A673 (cell line): ENCODE results near the gene HMX3. TPM values are rescaled to one million over a fixed set of nuclear protein-coding genes. Genes with fewer than 3 reads are reported as not detected.

Source experiments
- BruUV-seq: library from RNA; stranded (reverse); fragments of 400-500 nt; replicated peaks from 2 replicates; lab custom pipeline; 2021; lab: Mats Ljungman, UMichigan
- CTCF ChIA-PET: fragments of 300-600 bp; sonication (Branson Sonifier 250); formaldehyde crosslinking; loops from one replicate; lab custom pipeline; 2022; ENCODE audit warnings: antibody characterized with exemption; lab: Charles Lee
- POLR2A ChIA-PET: fragments of 300-600 bp; sonication (Branson Sonifier 250); formaldehyde crosslinking; loops from one replicate; lab custom pipeline; 2022; ENCODE audit warnings: antibody characterized with exemption; ENCODE audit not compliant: low non-redundant PET; lab: Charles Lee
- DNase-seq: peaks from one replicate; pipeline ENCODE4 v3.0.0-alpha.2; 2015; ENCODE audit warnings: low spot score
- H3K27ac ChIP-seq: fragments of 200-600 bp; sonication (generic); 2 replicates; pipeline ENCODE4 v1.5.1; 2016; ENCODE audit warnings: mixed run types, low read depth, mild to moderate bottlenecking, mixed read lengths, antibody characterized with exemption, low read length; ENCODE audit not compliant: poor library complexity, severe bottlenecking
- H3K27me3 ChIP-seq: fragments of 200-600 bp; sonication (generic); replicated peaks from 2 replicates; pipeline ENCODE4 v1.6.1; 2017; ENCODE audit warnings: mixed run types, low read depth, mild to moderate bottlenecking, mixed read lengths, antibody characterized with exemption, low read length; ENCODE audit not compliant: insufficient read depth, poor library complexity
- H3K36me3 ChIP-seq: fragments of 200-600 bp; sonication (generic); 2 replicates; pipeline ENCODE4 v1.6.1; 2016; ENCODE audit warnings: mixed run types, mild to moderate bottlenecking, mixed read lengths, antibody characterized with exemption, low read length; ENCODE audit not compliant: insufficient read depth, poor library complexity, severe bottlenecking
- H3K4me1 ChIP-seq: fragments of 200-600 bp; sonication (generic); 2 replicates; pipeline ENCODE4 v1.6.1; 2017; ENCODE audit warnings: mixed run types, mild to moderate bottlenecking, mixed read lengths, antibody characterized with exemption, low read length; ENCODE audit not compliant: insufficient read depth, poor library complexity, severe bottlenecking
- H3K4me3 ChIP-seq: fragments of 200-600 bp; sonication (generic); 2 replicates; pipeline ENCODE4 v1.5.1; 2016; ENCODE audit warnings: low read depth, mixed run types, mild to moderate bottlenecking, mixed read lengths, low read length; ENCODE audit not compliant: poor library complexity, severe bottlenecking
- H3K9me3 ChIP-seq: fragments of 200-600 bp; sonication (generic); 2 replicates; pipeline ENCODE4 v1.6.1; 2016; ENCODE audit warnings: mixed run types, low read depth, mild to moderate bottlenecking, mixed read lengths, antibody characterized with exemption, low read length; ENCODE audit not compliant: poor library complexity, severe bottlenecking
- CTCF ChIP-seq: fragments of 300-800, 200-600 bp; sonication (generic); conservative IDR thresholded peaks from 2 replicates; pipeline ENCODE4 v1.5.1; 2017; ENCODE audit warnings: low read depth, mild to moderate bottlenecking, antibody characterized with exemption, low read length, moderate library complexity, mixed read lengths
- EZH2 ChIP-seq: fragments of 200-600 bp; sonication (generic); IDR thresholded peaks from 2 replicates; pipeline ENCODE4 v1.6.1; 2017; ENCODE audit warnings: borderline replicate concordance, low read depth, mild to moderate bottlenecking, mixed read lengths, antibody characterized with exemption, low read length; ENCODE audit not compliant: poor library complexity, severe bottlenecking
- intact Hi-C: fragments of 100-400 bp; cut with micrococcal nuclease; formaldehyde crosslinking; loops from one replicate; pipeline ENCODE4 v1.10.0; 2022; ENCODE audit not compliant: unreplicated experiment
- total RNA-seq: library from RNA; stranded (reverse); gene quantifications from 2 replicates; pipeline ENCODE4 v1.2.3, GENCODE V29; 2021

HMX3 gene
- total RNA-seq, 1 experiment from 2014 or later, result 0.26 TPM

DNA sequence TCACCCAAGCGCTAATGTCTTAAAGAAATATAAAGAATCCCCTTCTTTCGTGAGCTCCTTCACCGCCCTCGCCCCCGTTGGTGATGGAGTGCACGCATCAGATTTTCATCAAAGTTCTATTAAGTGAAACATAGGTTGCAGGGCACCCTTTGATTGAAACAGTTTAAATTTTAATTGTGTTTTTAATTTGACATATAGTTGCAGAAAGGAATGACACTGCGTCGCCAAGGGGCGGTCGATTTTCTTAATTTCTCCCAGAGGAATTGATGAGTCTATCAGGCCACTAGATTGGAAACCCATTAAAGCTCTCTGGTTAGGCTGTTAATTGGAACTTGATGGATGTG lies 8.0 kb downstream of the HMX3 start:
- no peak for TF ChIP-seq CTCF
- TF ChIP-seq EZH2, result no peak
- Histone ChIP-seq H3K4me1 (peaks cover 8% of the 10 kb centered on the region), H3K9me3 (no peaks in the 10 kb centered on the region), H3K36me3 (no peaks in the 10 kb centered on the region), H3K27ac (no peak overlapping the region), H3K4me3 (no peak overlapping the region), H3K27me3 (peaks cover 100% of the 10 kb centered on the region)
- BruUV-seq, result no TSS peak
- intact Hi-C loops, result no loop called here
- POLR2A ChIA-PET, result no interaction called here
- CTCF ChIA-PET, result interaction anchor here (0.6 kb wide), 1 partner anchor 323 kb away, joined by 8 read pairs; no protein-coding TSS in a partner anchor
- no peak for DNase-seq

DNA sequence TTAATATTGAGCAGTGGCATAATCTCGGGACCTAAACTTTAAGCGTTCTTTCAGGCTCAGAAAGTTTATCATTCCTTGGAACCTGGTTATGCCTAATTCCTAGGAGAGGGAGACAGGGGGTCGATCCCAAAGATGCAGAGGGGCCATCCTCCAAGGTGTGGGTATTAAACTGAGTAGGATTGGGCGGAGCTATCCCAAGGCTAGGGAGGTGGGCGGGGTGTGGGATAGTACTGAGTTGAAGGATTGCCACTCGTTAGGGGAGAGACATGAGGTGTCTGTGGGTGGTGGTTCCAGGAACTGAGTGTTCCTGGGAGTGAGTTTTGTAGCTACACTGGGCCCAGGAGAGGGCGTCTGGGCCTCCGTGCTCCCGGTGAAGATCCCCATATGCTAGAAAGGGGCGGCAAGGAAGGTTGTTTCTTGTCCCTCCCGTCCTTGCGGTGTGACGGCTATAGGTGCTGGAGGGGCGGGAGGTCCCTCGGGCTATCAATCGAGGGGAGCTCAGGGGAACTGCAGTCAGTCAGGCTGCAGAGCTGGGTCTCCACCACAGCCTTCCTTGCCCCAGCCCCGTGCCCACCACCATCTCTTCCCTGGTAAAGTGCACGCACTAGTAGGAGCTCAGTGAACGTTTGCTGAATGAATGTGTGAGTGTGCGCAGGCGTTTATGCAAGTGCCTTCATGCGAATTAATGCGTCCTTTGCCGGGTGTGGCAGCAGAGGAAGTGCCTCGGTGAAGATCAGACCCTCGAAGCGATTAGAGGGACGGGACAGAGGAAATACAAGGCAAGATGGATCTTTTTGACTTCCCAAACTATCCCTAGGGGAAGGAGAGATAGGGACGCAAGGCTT lies 9.1 kb downstream of the HMX3 start:
- peaks cover 100% of the 10 kb centered on the region for H3K27me3 ChIP-seq
- DNase-seq, result no peak
- no TSS peak for BruUV-seq
- CTCF ChIA-PET, result interaction anchor here (1.0 kb wide), 1 partner anchor 236 kb away, joined by 3 read pairs; no protein-coding TSS in a partner anchor
- no peak overlapping the region for H3K4me3 ChIP-seq
- no peaks in the 10 kb centered on the region for H3K36me3 ChIP-seq
- no peak overlapping the region for H3K27ac ChIP-seq
- H3K9me3 ChIP-seq, result no peaks in the 10 kb centered on the region
- no peak; the same call in 1 of the 2 replicates for TF ChIP-seq CTCF
- TF ChIP-seq EZH2, result peak; percentile 94
- H3K4me1 ChIP-seq, result peaks cover 8% of the 10 kb centered on the region
- intact Hi-C loops, result no loop called here
- POLR2A ChIA-PET, result interaction anchor here (1.0 kb wide), 1 partner anchor 9 kb away, joined by 3 read pairs; the partner anchor contains the start of gene BUB3

DNA sequence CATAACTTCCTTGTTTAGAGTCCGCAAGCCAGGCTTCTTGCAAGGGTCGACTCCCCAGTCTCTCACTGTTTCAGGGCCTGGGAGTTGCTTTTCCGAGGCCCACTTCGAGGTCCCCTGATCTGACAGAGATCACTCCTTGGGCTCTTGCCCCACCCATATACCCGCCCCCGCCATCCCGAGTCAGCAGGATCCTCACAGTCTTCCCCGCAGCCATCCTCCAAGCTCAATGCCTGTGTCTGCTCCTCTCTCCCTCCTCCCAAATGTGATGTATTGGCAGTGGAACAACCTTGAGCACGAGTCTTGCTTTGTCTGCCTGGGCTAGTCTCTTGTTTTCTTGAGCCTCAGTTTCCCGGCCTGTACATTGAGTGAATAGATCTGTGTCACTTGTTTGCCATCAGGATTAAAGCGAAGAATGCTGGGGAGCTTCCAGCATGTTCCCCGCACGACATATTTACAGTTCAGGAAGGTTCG lies 9.8 kb downstream of the HMX3 start:
- intact Hi-C loops, result no loop called here
- H3K27ac ChIP-seq, result no peak overlapping the region
- H3K9me3 ChIP-seq, result no peaks in the 10 kb centered on the region
- POLR2A ChIA-PET, result interaction anchor here (1.0 kb wide), 1 partner anchor 8 kb away, joined by 3 read pairs; the partner anchor contains the start of gene BUB3
- TF ChIP-seq CTCF, result no peak
- TF ChIP-seq EZH2, result no peak
- DNase-seq, result no peak
- BruUV-seq, result no TSS peak
- peaks cover 100% of the 10 kb centered on the region for H3K27me3 ChIP-seq
- CTCF ChIA-PET, result interaction anchor here (1.0 kb wide), 1 partner anchor 235 kb away, joined by 3 read pairs; no protein-coding TSS in a partner anchor
- H3K4me3 ChIP-seq, result no peak overlapping the region
- H3K36me3 ChIP-seq, result no peaks in the 10 kb centered on the region
- H3K4me1 ChIP-seq, result peaks cover 8% of the 10 kb centered on the region
